Measurements from ENCODE around the gene MYO3B. TPM values are rescaled to one million over a fixed set of nuclear protein-coding genes. Genes with fewer than 3 reads are reported as not detected.
"Not testable (repeated sequence)": the region's sequence is repeated elsewhere in the genome, so short reads cannot be mapped to it uniquely, and the experiment has no call there.

Gene MYO3B
- total RNA-seq, 1 experiment from 2014 or later = 0.52 TPM

DNA sequence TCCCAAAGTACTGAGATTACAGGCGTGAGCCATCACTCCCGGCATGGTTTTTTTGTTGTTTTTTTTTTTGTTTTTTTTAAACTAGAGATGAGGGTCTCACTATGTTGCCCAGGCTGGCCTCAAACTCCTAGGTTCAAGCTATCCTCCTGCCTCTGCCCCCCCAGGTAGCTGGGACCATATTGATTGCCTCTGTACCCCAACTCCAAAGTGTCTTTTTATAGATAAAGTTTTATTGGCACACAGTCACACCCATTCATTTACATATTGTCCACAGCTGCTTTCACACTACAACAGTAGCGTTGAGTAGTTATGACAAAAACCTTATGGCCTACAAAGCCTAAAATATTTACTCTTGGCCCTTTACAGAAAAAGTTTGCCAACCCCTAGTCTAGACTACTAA lies 492.0 kb downstream of the MYO3B start:
- H3K27me3 ChIP-seq (replicated peaks; ENCODE audit: insufficient read depth, low read depth, low read length, poor library complexity) = peaks cover 48% of the 10 kb centered on the region
- DNase-seq (ENCODE audit: low spot score) = no peak
- ChIA-PET CTCF (no interaction called here), POLR2A (ENCODE audit: low non-redundant PET) (no interaction called here)
- BruUV-seq (replicated peaks) = no TSS peak
- H3K36me3 ChIP-seq (ENCODE audit: insufficient read depth, low read length, poor library complexity, severe bottlenecking) = no peaks in the 10 kb centered on the region
- no peak overlapping the region for H3K27ac ChIP-seq (ENCODE audit: low read depth, low read length, poor library complexity, severe bottlenecking)
- H3K4me1 ChIP-seq (ENCODE audit: insufficient read depth, low read length, poor library complexity, severe bottlenecking) = no peaks in the 10 kb centered on the region
- H3K4me3 ChIP-seq (ENCODE audit: low read depth, low read length, poor library complexity, severe bottlenecking) = no peak overlapping the region
- intact Hi-C loops (cut with micrococcal nuclease; ENCODE audit: unreplicated experiment) = no loop called here
- TF ChIP-seq EZH2 (IDR thresholded peaks at IDR 0.05; ENCODE audit: borderline replicate concordance, low read depth, low read length, poor library complexity, severe bottlenecking) = no peak
- TF ChIP-seq, protein P1, sequence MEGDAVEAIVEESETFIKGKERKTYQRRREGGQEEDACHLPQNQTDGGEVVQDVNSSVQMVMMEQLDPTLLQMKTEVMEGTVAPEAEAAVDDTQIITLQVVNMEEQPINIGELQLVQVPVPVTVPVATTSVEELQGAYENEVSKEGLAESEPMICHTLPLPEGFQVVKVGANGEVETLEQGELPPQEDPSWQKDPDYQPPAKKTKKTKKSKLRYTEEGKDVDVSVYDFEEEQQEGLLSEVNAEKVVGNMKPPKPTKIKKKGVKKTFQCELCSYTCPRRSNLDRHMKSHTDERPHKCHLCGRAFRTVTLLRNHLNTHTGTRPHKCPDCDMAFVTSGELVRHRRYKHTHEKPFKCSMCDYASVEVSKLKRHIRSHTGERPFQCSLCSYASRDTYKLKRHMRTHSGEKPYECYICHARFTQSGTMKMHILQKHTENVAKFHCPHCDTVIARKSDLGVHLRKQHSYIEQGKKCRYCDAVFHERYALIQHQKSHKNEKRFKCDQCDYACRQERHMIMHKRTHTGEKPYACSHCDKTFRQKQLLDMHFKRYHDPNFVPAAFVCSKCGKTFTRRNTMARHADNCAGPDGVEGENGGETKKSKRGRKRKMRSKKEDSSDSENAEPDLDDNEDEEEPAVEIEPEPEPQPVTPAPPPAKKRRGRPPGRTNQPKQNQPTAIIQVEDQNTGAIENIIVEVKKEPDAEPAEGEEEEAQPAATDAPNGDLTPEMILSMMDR (conservative IDR thresholded peaks at IDR 0.05; ENCODE audit: low read depth, low read length) = no peak
- H3K9me3 ChIP-seq (ENCODE audit: low read depth, low read length, poor library complexity, severe bottlenecking) = no peaks in the 10 kb centered on the region

GRCh38 chr2:170670651-170671050 lies 492.7 kb downstream of the MYO3B start:
- intact Hi-C loops (cut with micrococcal nuclease; ENCODE audit: unreplicated experiment) = no loop called here
- CTCF ChIA-PET = no interaction called here
- no peaks in the 10 kb centered on the region for H3K9me3 ChIP-seq (ENCODE audit: low read depth, low read length, poor library complexity, severe bottlenecking)
- no TSS peak for BruUV-seq (replicated peaks)
- H3K4me3 ChIP-seq (ENCODE audit: low read depth, low read length, poor library complexity, severe bottlenecking) = no peak overlapping the region
- no peak overlapping the region for H3K27ac ChIP-seq (ENCODE audit: low read depth, low read length, poor library complexity, severe bottlenecking)
- POLR2A ChIA-PET (ENCODE audit: low non-redundant PET) = no interaction called here
- peaks cover 54% of the 10 kb centered on the region for H3K27me3 ChIP-seq (replicated peaks; ENCODE audit: insufficient read depth, low read depth, low read length, poor library complexity)
- DNase-seq (ENCODE audit: low spot score) = no peak
- no peaks in the 10 kb centered on the region for H3K36me3 ChIP-seq (ENCODE audit: insufficient read depth, low read length, poor library complexity, severe bottlenecking)
- TF ChIP-seq, protein P1 (conservative IDR thresholded peaks at IDR 0.05; ENCODE audit: low read depth, low read length) = no peak
- no peak for TF ChIP-seq EZH2 (IDR thresholded peaks at IDR 0.05; ENCODE audit: borderline replicate concordance, low read depth, low read length, poor library complexity, severe bottlenecking)
- H3K4me1 ChIP-seq (ENCODE audit: insufficient read depth, low read length, poor library complexity, severe bottlenecking) = no peaks in the 10 kb centered on the region

- H3K27me3 ChIP-seq (replicated peaks; ENCODE audit: insufficient read depth, low read depth, low read length, poor library complexity) = peaks cover 50% of the 10 kb centered on the region
- ChIA-PET POLR2A (ENCODE audit: low non-redundant PET) (no interaction called here), CTCF (no interaction called here)
- H3K4me1 ChIP-seq (ENCODE audit: insufficient read depth, low read length, poor library complexity, severe bottlenecking) = no peaks in the 10 kb centered on the region
- TF ChIP-seq, protein P1 (conservative IDR thresholded peaks at IDR 0.05; ENCODE audit: low read depth, low read length) = no peak
- no peak for TF ChIP-seq EZH2 (IDR thresholded peaks at IDR 0.05; ENCODE audit: borderline replicate concordance, low read depth, low read length, poor library complexity, severe bottlenecking)
- no peaks in the 10 kb centered on the region for H3K9me3 ChIP-seq (ENCODE audit: low read depth, low read length, poor library complexity, severe bottlenecking)
- no peak for DNase-seq (ENCODE audit: low spot score)
- intact Hi-C loops (cut with micrococcal nuclease; ENCODE audit: unreplicated experiment) = no loop called here
- no TSS peak for BruUV-seq (replicated peaks)
- H3K4me3 ChIP-seq (ENCODE audit: low read depth, low read length, poor library complexity, severe bottlenecking) = no peak overlapping the region
- no peaks in the 10 kb centered on the region for H3K36me3 ChIP-seq (ENCODE audit: insufficient read depth, low read length, poor library complexity, severe bottlenecking)
- H3K27ac ChIP-seq (ENCODE audit: low read depth, low read length, poor library complexity, severe bottlenecking) = no peak overlapping the region
These were observed 493.1 kb downstream of the MYO3B start for GRCh38 chr2:170671079-170671478.

DNA sequence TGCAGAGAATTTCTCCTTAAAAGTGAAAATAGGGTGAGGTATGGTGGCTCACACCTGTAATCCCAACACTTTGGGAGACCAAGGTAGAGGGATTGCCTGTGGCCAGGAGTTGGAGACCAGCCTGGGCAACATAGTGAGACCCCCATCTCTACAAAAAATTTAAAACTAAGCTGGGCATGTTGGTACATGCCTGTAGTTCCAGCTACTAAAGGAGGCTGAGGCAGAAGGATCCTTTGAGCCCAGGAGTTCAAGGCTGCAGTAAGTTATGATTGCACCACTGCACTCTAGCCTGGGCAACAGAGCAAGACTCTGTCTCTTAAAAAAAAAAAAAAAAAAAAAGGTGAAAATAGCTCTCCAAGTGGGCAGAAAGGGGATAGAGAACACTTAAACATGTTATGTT lies 496.3 kb downstream of the MYO3B start:
- POLR2A ChIA-PET (ENCODE audit: low non-redundant PET); H3K36me3 ChIP-seq (ENCODE audit: insufficient read depth, low read length, poor library complexity, severe bottlenecking); intact Hi-C loops (cut with micrococcal nuclease; ENCODE audit: unreplicated experiment); H3K4me1 ChIP-seq (ENCODE audit: insufficient read depth, low read length, poor library complexity, severe bottlenecking); BruUV-seq (replicated peaks); H3K9me3 ChIP-seq (ENCODE audit: low read depth, low read length, poor library complexity, severe bottlenecking); H3K4me3 ChIP-seq (ENCODE audit: low read depth, low read length, poor library complexity, severe bottlenecking); DNase-seq (ENCODE audit: low spot score); CTCF ChIA-PET; H3K27ac ChIP-seq (ENCODE audit: low read depth, low read length, poor library complexity, severe bottlenecking): not testable (repeated sequence)
- H3K27me3 ChIP-seq (replicated peaks; ENCODE audit: insufficient read depth, low read depth, low read length, poor library complexity) = peaks cover 37% of the 10 kb centered on the region
